Measurements from ENCODE around the gene CRTC1.

Gene CRTC1

DNA sequence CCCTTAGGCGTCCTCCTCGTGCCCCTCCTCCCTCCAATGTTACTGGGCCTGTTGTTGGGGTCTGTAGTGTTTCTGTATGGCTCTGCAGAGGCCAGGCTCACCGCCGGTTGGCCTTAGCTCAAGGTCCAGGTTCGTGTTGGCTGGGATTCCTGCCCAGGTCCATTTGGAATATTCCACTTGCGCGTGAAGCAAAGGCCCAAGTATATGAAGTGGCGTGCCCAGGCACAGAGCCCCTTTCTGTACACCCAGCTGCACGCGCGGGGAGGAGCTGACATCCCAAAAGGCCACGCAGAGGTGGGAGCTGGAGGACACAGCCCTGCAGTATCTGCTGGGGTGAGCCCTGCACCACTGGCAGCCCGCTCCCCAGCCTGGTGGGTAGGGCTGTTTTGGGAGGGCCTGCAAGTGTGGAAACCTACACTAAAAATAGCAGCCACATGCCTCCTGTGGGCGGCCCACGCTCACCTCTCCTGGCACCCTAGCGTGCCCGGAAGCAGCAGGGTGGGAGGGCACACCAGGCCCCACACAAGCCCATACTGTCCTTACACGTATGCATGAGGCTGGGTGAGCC, 30.2 kb downstream of the CRTC1 start:
- no peak for TF ChIP-seq SIN3A (IDR thresholded peaks at IDR 0.05; ENCODE audit: borderline replicate concordance, insufficient read depth, low read length)
- no peak for TF ChIP-seq POLR2AphosphoS5 (IDR thresholded peaks at IDR 0.05; ENCODE audit: low read depth, low read length)
- no peak for TF ChIP-seq REST (IDR thresholded peaks at IDR 0.05; ENCODE audit: insufficient read depth in 1 of 2, low read depth in 2 of 2, low read length in 2 of 2)
- no peak for TF ChIP-seq TAF1 (IDR thresholded peaks at IDR 0.05; ENCODE audit: borderline replicate concordance, insufficient read depth, low read length)
- TF ChIP-seq FOXP2 (optimal IDR thresholded peaks at IDR 0.05; ENCODE audit: borderline replicate concordance, extremely low read depth, extremely low read length, insufficient read depth) = no peak

- TF ChIP-seq FOXP2 (optimal IDR thresholded peaks at IDR 0.05; ENCODE audit: borderline replicate concordance, extremely low read depth, extremely low read length, insufficient read depth) (no peak), SIN3A (IDR thresholded peaks at IDR 0.05; ENCODE audit: borderline replicate concordance, insufficient read depth, low read length) (no peak)
These were observed 31.9 kb downstream of the CRTC1 start for GRCh38 chr19:18715416-18715815.

DNA sequence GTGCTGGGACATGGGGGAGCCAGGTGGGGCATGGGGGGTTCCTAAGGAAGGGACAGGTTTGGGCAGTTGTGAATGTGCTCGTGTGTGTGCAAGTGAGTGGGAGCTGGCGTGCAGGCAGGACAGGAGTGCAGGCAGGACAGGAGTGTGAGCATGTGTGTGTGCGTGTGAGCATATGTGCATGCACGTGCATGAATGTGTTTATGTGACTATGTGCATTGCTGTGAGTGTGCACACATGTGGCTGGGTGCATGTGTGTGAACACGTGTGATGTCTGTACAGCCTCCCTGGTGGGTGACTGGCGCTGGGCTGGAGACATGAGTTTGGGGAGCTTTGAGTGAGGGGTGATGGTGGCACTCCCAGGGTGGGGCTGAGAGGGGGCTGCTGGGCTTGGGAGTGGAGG, 33.4 kb downstream of the CRTC1 start:
- TF ChIP-seq SIN3A (IDR thresholded peaks at IDR 0.05; ENCODE audit: borderline replicate concordance, insufficient read depth, low read length) = no peak
- TF ChIP-seq FOXP2 (optimal IDR thresholded peaks at IDR 0.05; ENCODE audit: borderline replicate concordance, extremely low read depth, extremely low read length, insufficient read depth) = no peak
- no peak for TF ChIP-seq POLR2AphosphoS5 (IDR thresholded peaks at IDR 0.05; ENCODE audit: low read depth, low read length)
- no peak for TF ChIP-seq TAF1 (IDR thresholded peaks at IDR 0.05; ENCODE audit: borderline replicate concordance, insufficient read depth, low read length)
- TF ChIP-seq REST (IDR thresholded peaks at IDR 0.05; ENCODE audit: insufficient read depth in 1 of 2, low read depth in 2 of 2, low read length in 2 of 2) = no peak

DNA sequence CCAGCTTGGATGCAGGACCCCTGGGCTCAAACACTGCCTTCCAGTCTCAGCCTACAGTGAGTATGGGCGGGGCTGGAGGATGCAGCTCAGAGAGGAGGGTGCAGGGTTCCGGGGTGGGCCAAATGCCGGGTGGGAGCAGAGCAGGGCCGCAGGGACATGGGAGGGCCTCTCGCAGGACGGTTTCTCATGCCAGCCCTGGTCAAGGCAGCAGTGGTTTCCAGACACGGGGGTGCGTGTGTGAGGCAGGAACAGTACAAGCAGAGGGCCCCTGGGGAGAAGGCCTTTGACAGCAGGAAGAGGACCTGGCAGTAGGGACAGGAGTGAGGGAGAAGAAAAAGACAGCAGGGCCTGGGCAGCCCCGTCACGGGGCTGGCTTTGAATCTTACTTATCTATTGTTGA, 34.1 kb downstream of the CRTC1 start:
- no peak for TF ChIP-seq TAF1 (IDR thresholded peaks at IDR 0.05; ENCODE audit: borderline replicate concordance, insufficient read depth, low read length)
- no peak for TF ChIP-seq SIN3A (IDR thresholded peaks at IDR 0.05; ENCODE audit: borderline replicate concordance, insufficient read depth, low read length)
- no peak for TF ChIP-seq FOXP2 (optimal IDR thresholded peaks at IDR 0.05; ENCODE audit: borderline replicate concordance, extremely low read depth, extremely low read length, insufficient read depth)
- no peak for TF ChIP-seq REST (IDR thresholded peaks at IDR 0.05; ENCODE audit: insufficient read depth in 1 of 2, low read depth in 2 of 2, low read length in 2 of 2)
- TF ChIP-seq POLR2AphosphoS5 (IDR thresholded peaks at IDR 0.05; ENCODE audit: low read depth, low read length) = no peak

- TF ChIP-seq FOXP2 (optimal IDR thresholded peaks at IDR 0.05; ENCODE audit: borderline replicate concordance, extremely low read depth, extremely low read length, insufficient read depth) (no peak), SIN3A (IDR thresholded peaks at IDR 0.05; ENCODE audit: borderline replicate concordance, insufficient read depth, low read length) (no peak), TAF1 (IDR thresholded peaks at IDR 0.05; ENCODE audit: borderline replicate concordance, insufficient read depth, low read length) (no peak), REST (IDR thresholded peaks at IDR 0.05; ENCODE audit: insufficient read depth in 1 of 2, low read depth in 2 of 2, low read length in 2 of 2) (no peak), POLR2AphosphoS5 (IDR thresholded peaks at IDR 0.05; ENCODE audit: low read depth, low read length) (no peak)
These were observed 34.6 kb downstream of the CRTC1 start for GRCh38 chr19:18718015-18718526.
